HEK293 (cell line): ENCODE results near the gene NDUFS8.

ENCODE experiments used
- CTCF ChIA-PET: fragments of 350-600 bp; formaldehyde crosslinking; extraction: SDS; loops from one replicate; lab custom pipeline; 2021; ENCODE audit warnings: antibody characterized with exemption; lab: Yijun Ruan, JAX
- POLR2A ChIA-PET: fragments of 300-600 bp; formaldehyde crosslinking; extraction: SDS; loops from one replicate; lab custom pipeline; 2020; ENCODE audit warnings: antibody characterized with exemption, inconsistent platforms; lab: Yijun Ruan, JAX
- H3K27ac ChIP-seq: fragments of 200-500 bp; sonication (Bioruptor generic); 2 replicates; pipeline ENCODE4 v1.5.1; 2014; ENCODE audit warnings: low read depth, low read length, control low read depth, inconsistent platforms; ENCODE audit errors: extremely low read depth
- H3K36me3 ChIP-seq, 2 experiments: fragments of 200-500 bp in 1 of 2; sonication (Bioruptor generic) in 1 of 2; 1 replicate in 1 of 2; 2 replicates in 1 of 2; pipeline ENCODE4 v1.5.1; 2014 to 2017; ENCODE audit warnings: inconsistent platforms in 2 of 2, low read length in 2 of 2; ENCODE audit not compliant: control insufficient read depth in 2 of 2, insufficient read depth in 1 of 2
- H3K4me1 ChIP-seq: fragments of 200-500 bp; sonication (Bioruptor generic); 2 replicates; pipeline ENCODE4 v1.5.1; 2014; ENCODE audit warnings: mild to moderate bottlenecking, low read length, inconsistent platforms; ENCODE audit not compliant: control insufficient read depth, insufficient read depth
- H3K4me3 ChIP-seq: 2 replicates; pipeline ENCODE4 v1.5.1; 2011; ENCODE audit warnings: low read depth, mild to moderate bottlenecking, control low read depth, low read length, moderate library complexity
- H3K9me3 ChIP-seq: fragments of 200-500 bp; sonication (Bioruptor generic); 2 replicates; pipeline ENCODE4 v1.5.1; 2014; ENCODE audit warnings: low read depth, low read length, inconsistent platforms; ENCODE audit not compliant: control insufficient read depth, insufficient read depth
- BCL11B ChIP-seq: fragments of 450-650 bp; formaldehyde crosslinking; IDR thresholded peaks from 2 replicates; pipeline ENCODE4 v1.5.1; 2016; ENCODE audit warnings: low read depth, missing biosample characterization, missing genetic modification characterization
- EGR2 ChIP-seq: fragments of 450-650 bp; formaldehyde crosslinking; IDR thresholded peaks from 2 replicates; pipeline ENCODE4 v1.5.1; 2016; ENCODE audit warnings: low read depth, missing biosample characterization, missing genetic modification characterization
- GFI1B ChIP-seq: fragments of 450-650 bp; formaldehyde crosslinking; IDR thresholded peaks from 2 replicates; pipeline ENCODE4 v1.5.1; 2016; ENCODE audit warnings: missing biosample characterization, missing genetic modification characterization
- GLIS1 ChIP-seq: fragments of 450-650 bp; formaldehyde crosslinking; IDR thresholded peaks from 2 replicates; pipeline ENCODE4 v1.5.1; 2016; ENCODE audit warnings: missing biosample characterization, missing genetic modification characterization
- PRDM2 ChIP-seq: fragments of 450-650 bp; formaldehyde crosslinking; IDR thresholded peaks from 2 replicates; pipeline ENCODE4 v1.5.1; 2016; ENCODE audit warnings: missing biosample characterization, missing genetic modification characterization, borderline replicate concordance
- PRDM6 ChIP-seq: fragments of 450-650 bp; formaldehyde crosslinking; IDR thresholded peaks from 2 replicates; pipeline ENCODE4 v1.5.1; 2017; ENCODE audit warnings: missing biosample characterization, missing genetic modification characterization
- SALL2 ChIP-seq: fragments of 450-650 bp; formaldehyde crosslinking; IDR thresholded peaks from 2 replicates; pipeline ENCODE4 v1.5.0; 2017; ENCODE audit warnings: missing biosample characterization, mild to moderate bottlenecking, missing genetic modification characterization, borderline replicate concordance
- WT1 ChIP-seq: fragments of 450-650 bp; formaldehyde crosslinking; IDR thresholded peaks from 2 replicates; pipeline ENCODE4 v1.5.1; 2016; ENCODE audit warnings: missing biosample characterization, missing genetic modification characterization
- ZBTB20 ChIP-seq: fragments of 450-650 bp; formaldehyde crosslinking; IDR thresholded peaks from 2 replicates; pipeline ENCODE4 v1.5.1; 2016; ENCODE audit warnings: missing biosample characterization, missing genetic modification characterization
- ZFHX2 ChIP-seq: fragments of 450-650 bp; formaldehyde crosslinking; conservative IDR thresholded peaks from 2 replicates; pipeline ENCODE4 v1.5.1; 2016; ENCODE audit warnings: missing biosample characterization, missing genetic modification characterization
- ZFP3 ChIP-seq: fragments of 450-650 bp; formaldehyde crosslinking; IDR thresholded peaks from 2 replicates; pipeline ENCODE4 v1.5.1; 2016; ENCODE audit warnings: low read depth, missing biosample characterization, missing genetic modification characterization
- ZFP69B ChIP-seq: fragments of 450-650 bp; formaldehyde crosslinking; IDR thresholded peaks from 2 replicates; pipeline ENCODE4 v1.5.1; 2016; ENCODE audit warnings: missing biosample characterization, missing genetic modification characterization
- ZNF148 ChIP-seq: fragments of 450-650 bp; formaldehyde crosslinking; IDR thresholded peaks from 2 replicates; pipeline ENCODE4 v1.5.0; 2017; ENCODE audit warnings: missing biosample characterization, missing genetic modification characterization, borderline replicate concordance
- ZNF248 ChIP-seq: fragments of 450-650 bp; formaldehyde crosslinking; IDR thresholded peaks from 2 replicates; pipeline ENCODE4 v1.5.1; 2017; ENCODE audit warnings: missing biosample characterization, missing genetic modification characterization
- ZNF398 ChIP-seq: fragments of 450-650 bp; formaldehyde crosslinking; IDR thresholded peaks from 2 replicates; pipeline ENCODE4 v1.5.1; 2017; ENCODE audit warnings: missing biosample characterization, missing genetic modification characterization
- ZNF514 ChIP-seq: fragments of 450-650 bp; formaldehyde crosslinking; IDR thresholded peaks from 2 replicates; pipeline ENCODE4 v1.5.1; 2016; ENCODE audit warnings: missing biosample characterization, missing genetic modification characterization
- ZNF529 ChIP-seq: fragments of 450-650 bp; formaldehyde crosslinking; IDR thresholded peaks from 2 replicates; pipeline ENCODE4 v1.5.1; 2017; ENCODE audit warnings: missing genetic modification characterization, missing biosample characterization; ENCODE audit not compliant: insufficient replicate concordance
- ZNF530 ChIP-seq: fragments of 450-650 bp; formaldehyde crosslinking; IDR thresholded peaks from 2 replicates; pipeline ENCODE4 v1.5.1; 2016; ENCODE audit warnings: low read depth, missing biosample characterization, missing genetic modification characterization
- ZNF707 ChIP-seq: fragments of 450-650 bp; formaldehyde crosslinking; IDR thresholded peaks from 2 replicates; pipeline ENCODE4 v1.5.1; 2016; ENCODE audit warnings: missing biosample characterization, missing genetic modification characterization
- ZNF776 ChIP-seq: fragments of 450-650 bp; formaldehyde crosslinking; IDR thresholded peaks from 2 replicates; pipeline ENCODE4 v1.5.0; 2017; ENCODE audit warnings: missing biosample characterization, missing genetic modification characterization, borderline replicate concordance

Gene NDUFS8

GRCh38 chr11:68082481-68082880 lies 52.0 kb downstream of the NDUFS8 start:
- H3K36me3 ChIP-seq: peaks cover 0 to 30% of the 10 kb centered on the region in 2 experiments; a peak in 1 of 3 replicates

GRCh38 chr11:68083517-68083916 lies 53.0 kb downstream of the NDUFS8 start:
- no peak overlapping the region for H3K27ac ChIP-seq
- POLR2A ChIA-PET: no interaction called here
- H3K36me3 ChIP-seq: peaks cover 0 to 21% of the 10 kb centered on the region in 2 experiments; a peak in 1 of 3 replicates
- CTCF ChIA-PET: no interaction called here
- H3K4me3 ChIP-seq: no peak overlapping the region
- peaks cover 8% of the 10 kb centered on the region; the same call in 1 of the 2 replicates for H3K4me1 ChIP-seq
- no peaks in the 10 kb centered on the region for H3K9me3 ChIP-seq
- TF ChIP-seq ZFP3 (no peak), BCL11B (tag by site-specific recombination) (no peak), ZNF514 (tag by site-specific recombination) (no peak), SALL2 (tag by site-specific recombination) (no peak), GLIS1 (tag by site-specific recombination) (no peak), ZNF529 (tag by site-specific recombination) (no peak), WT1 (no peak), ZNF148 (no peak), ZNF530 (tag by site-specific recombination) (no peak), ZBTB20 (tag by site-specific recombination) (no peak), PRDM2 (tag by site-specific recombination) (no peak), ZFP69B (no peak), ZFHX2 (tag by site-specific recombination) (peak; percentile 71), GFI1B (tag by site-specific recombination) (no peak), EGR2 (tag by site-specific recombination) (peak; percentile 58; the same call in 1 of the 2 replicates), ZNF398 (tag by site-specific recombination) (no peak), ZNF776 (tag by site-specific recombination) (no peak)

More at GRCh38 chr11:68082481-68082880, 52.0 kb downstream of the NDUFS8 start:
- no peak overlapping the region for H3K4me3 ChIP-seq
- peaks cover 8% of the 10 kb centered on the region; the same call in 1 of the 2 replicates for H3K4me1 ChIP-seq
- H3K9me3 ChIP-seq: no peaks in the 10 kb centered on the region
- CTCF ChIA-PET: interaction anchor here (0.6 to 1.1 kb wide), 2 partner anchors 18 to 753 kb away, joined by 3 to 6 read pairs; no protein-coding TSS in a partner anchor
- TF ChIP-seq ZNF248 (tag by site-specific recombination) (no peak), PRDM6 (peak; percentile 34; the same call in 1 of the 2 replicates), ZNF707 (no peak)
- TF ChIP-seq, all 188 proteins: peak for 1
- POLR2A ChIA-PET: no interaction called here
- H3K27ac ChIP-seq: no peak overlapping the region
